Measurements from ENCODE around the gene MRPL57. TPM values are rescaled to one million over a fixed set of nuclear protein-coding genes. Genes with fewer than 3 reads are reported as not detected.
"Not testable (repeated sequence)": the region's sequence is repeated elsewhere in the genome, so short reads cannot be mapped to it uniquely, and the experiment has no call there.

The MRPL57 gene
- total RNA-seq, 6 donors from 2014 or later = 17.8 to 36.3 (median 23.9) TPM

DNA sequence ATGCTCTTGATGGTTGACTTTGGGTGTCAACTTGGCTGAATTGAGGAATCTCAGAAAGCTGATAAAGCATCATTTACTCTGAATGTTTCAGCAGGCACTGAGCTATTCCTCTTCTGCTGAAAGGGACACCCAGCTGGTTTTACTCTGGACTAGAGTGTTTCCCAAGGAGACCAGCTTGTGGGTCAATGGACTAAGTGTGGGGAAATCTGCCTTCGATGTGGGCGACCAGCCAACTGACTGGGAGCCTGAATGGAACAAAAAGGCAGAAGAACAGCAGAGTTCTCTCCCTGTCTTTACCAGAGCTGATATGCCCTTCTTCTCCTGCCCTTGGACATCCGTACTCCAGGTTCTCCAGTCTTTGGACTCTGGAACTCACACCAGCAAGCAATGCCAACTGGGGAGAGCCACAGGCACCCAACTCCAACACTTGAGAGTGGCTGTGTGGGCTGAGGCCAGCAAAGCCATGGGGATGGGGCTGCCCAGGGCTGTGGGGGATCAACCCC lies 32.2 kb downstream of the MRPL57 start:
- no peak overlapping the region for H3K27ac ChIP-seq
- no peak for TF ChIP-seq POLR2A (IDR thresholded peaks at IDR 0.05)
- no peak for TF ChIP-seq POLR2AphosphoS5 (IDR thresholded peaks at IDR 0.05)
- TF ChIP-seq, protein P1, sequence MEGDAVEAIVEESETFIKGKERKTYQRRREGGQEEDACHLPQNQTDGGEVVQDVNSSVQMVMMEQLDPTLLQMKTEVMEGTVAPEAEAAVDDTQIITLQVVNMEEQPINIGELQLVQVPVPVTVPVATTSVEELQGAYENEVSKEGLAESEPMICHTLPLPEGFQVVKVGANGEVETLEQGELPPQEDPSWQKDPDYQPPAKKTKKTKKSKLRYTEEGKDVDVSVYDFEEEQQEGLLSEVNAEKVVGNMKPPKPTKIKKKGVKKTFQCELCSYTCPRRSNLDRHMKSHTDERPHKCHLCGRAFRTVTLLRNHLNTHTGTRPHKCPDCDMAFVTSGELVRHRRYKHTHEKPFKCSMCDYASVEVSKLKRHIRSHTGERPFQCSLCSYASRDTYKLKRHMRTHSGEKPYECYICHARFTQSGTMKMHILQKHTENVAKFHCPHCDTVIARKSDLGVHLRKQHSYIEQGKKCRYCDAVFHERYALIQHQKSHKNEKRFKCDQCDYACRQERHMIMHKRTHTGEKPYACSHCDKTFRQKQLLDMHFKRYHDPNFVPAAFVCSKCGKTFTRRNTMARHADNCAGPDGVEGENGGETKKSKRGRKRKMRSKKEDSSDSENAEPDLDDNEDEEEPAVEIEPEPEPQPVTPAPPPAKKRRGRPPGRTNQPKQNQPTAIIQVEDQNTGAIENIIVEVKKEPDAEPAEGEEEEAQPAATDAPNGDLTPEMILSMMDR (IDR thresholded peaks at IDR 0.05) = no peak
- no peak for TF ChIP-seq EP300 (IDR thresholded peaks at IDR 0.05)
- H3K9me3 ChIP-seq = peaks cover 0 to 8% (median 0%) of the 10 kb centered on the region in 4 donors
- no peaks in the 10 kb centered on the region for H3K27me3 ChIP-seq
- no peaks in the 10 kb centered on the region for H3K36me3 ChIP-seq
- no peak overlapping the region for H3K4me3 ChIP-seq
- DNase-seq (no peak), ATAC-seq (ENCODE audit: low FRiP score in 2 of 2) (no peak)
- H3K4me1 ChIP-seq = no peaks in the 10 kb centered on the region
- WGBS, 2 donors = 82 to 87% methylated on average over 3 of the region's 3 CpGs

DNA sequence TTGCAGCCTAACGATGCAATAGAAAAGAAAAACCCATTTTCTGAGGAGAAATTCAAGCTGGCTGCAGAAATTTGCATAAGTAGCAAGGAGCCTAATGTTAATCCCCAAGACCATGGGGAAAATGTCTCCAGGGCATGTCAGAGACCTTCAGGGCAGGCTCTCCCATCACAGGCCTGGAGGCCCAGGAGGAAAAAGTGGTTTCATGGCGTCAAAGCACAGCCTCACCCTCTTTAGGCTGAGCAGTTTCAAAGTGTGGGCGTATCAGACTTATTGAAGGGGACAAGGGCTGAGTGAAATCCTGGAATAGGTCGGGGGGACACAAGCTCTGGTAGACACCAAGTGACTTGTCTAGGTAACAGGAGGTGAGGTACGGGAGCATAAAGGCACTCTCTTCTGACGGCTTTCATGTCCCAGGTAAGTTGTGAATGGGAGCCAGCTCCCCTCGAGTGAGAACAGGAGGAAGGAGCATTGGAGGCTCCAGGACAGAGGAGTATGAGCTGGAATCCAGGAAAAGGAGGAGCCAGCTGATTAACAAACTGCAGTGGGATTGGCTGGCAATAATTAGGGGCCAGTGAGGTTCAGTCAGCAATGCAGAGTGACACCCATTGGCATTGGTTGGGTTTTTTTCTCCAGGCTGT lies 35.8 kb downstream of the MRPL57 start:
- 84 to 87% methylated on average over 7 of the region's 7 CpGs for WGBS, 2 donors

DNA sequence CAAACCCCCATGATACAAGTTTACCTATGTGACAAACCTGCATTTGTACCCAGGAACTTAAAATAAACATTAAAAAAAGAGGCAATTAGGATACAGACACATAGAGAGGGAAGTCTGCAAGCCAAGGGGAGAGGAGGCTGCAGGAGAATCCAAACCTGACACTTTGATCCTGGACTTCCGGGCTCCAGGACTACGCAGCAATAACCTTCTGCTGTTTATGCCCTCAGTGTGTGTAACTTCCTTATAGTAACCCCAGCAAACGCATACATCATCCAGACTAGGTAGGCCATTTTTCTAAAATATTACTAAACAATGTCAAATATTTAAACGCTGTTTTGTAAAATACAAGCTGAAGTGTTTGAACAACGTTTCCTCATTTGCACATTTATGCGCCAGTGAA lies 39.0 kb downstream of the MRPL57 start:
- H3K27me3 ChIP-seq; H3K27ac ChIP-seq; H3K4me1 ChIP-seq; DNase-seq; ATAC-seq (ENCODE audit: low FRiP score in 2 of 2); H3K4me3 ChIP-seq; H3K36me3 ChIP-seq; H3K9me3 ChIP-seq: not testable (repeated sequence)
- 60 to 75% methylated on average over 6 of the region's 6 CpGs for WGBS, 2 donors

More for the DNA sequence above, 35.8 kb downstream of the MRPL57 start:
- no peak for TF ChIP-seq EP300 (IDR thresholded peaks at IDR 0.05)
- no peak for TF ChIP-seq POLR2AphosphoS5 (IDR thresholded peaks at IDR 0.05)
- TF ChIP-seq, protein P1 (IDR thresholded peaks at IDR 0.05) = no peak
- TF ChIP-seq POLR2A (IDR thresholded peaks at IDR 0.05) = no peak
- Histone ChIP-seq H3K27me3 (no peaks in the 10 kb centered on the region), H3K4me3 (no peak overlapping the region), H3K27ac (no peak overlapping the region), H3K9me3 (peaks cover 0 to 8% (median 0%) of the 10 kb centered on the region in 4 donors), H3K4me1 (no peaks in the 10 kb centered on the region), H3K36me3 (no peaks in the 10 kb centered on the region)
- ATAC-seq (ENCODE audit: low FRiP score in 2 of 2) (no peak), DNase-seq (no peak)

DNA sequence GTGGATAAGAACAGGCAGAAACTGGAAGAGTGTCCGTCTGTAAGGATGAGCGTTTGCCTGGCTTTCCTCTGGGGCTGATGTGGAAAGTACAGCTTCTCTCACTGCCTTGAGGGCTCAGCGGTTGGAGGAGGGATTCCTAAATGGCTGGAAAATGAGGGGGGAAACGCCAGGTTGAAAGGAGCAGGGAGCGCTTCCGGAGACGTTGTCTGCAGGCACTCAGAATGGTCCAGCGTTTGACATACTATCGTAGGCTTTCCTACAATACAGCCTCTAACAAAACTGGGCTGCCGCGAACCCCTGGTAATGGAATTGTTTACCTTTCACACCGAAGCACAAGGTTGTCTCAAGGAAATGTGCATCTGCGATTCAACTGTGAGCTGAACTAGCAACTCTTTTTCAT lies 39.9 kb downstream of the MRPL57 start:
- peaks cover 0 to 10% (median under 1%) of the 10 kb centered on the region in 4 donors for H3K9me3 ChIP-seq
- no peaks in the 10 kb centered on the region for H3K36me3 ChIP-seq
- ATAC-seq (ENCODE audit: low FRiP score in 2 of 2) (no peak), DNase-seq (no peak)
- no peak for TF ChIP-seq EP300 (IDR thresholded peaks at IDR 0.05)
- TF ChIP-seq POLR2AphosphoS5 (IDR thresholded peaks at IDR 0.05) = no peak
- WGBS, 2 donors = 35 to 39% methylated on average over 13 of the region's 13 CpGs
- H3K27ac ChIP-seq = no peak overlapping the region
- H3K4me1 ChIP-seq = no peaks in the 10 kb centered on the region
- no peak overlapping the region for H3K4me3 ChIP-seq
- H3K27me3 ChIP-seq = no peaks in the 10 kb centered on the region

DNA sequence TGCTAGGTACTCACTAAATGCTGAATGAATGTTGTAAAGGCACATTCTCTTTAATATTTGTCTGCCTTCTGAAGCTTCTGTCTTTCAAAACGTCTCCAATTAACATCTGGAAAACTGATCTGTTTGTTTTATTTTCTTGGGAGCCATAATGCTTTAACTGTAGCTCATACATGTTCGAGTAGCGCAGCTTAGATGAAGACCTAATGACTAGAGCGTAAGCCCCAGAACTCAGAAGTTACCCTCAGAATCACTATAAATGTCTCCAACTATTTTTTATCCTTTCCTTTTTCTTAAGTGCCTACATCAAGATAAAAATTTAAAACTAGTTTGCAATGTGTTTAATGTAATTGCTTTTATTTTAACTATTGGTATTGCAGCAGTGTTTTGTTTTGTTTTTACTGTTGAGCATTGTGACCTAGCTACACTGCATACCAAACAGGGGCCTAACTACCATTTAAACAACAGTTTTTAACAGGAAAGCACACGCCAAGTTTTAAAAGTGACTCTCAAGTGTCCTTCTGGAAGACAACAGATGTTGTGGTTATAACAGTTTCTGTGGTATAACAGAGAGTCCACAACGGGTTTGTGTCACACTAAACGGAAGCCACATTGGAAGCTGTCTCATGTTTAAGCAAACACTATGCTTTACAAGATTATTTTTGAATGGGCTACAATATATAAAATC lies 42.0 kb downstream of the MRPL57 start:
- no peak for DNase-seq
- no peaks in the 10 kb centered on the region for H3K36me3 ChIP-seq
- H3K4me1 ChIP-seq = no peaks in the 10 kb centered on the region
- 45 to 57% methylated on average over 7 of the region's 7 CpGs for WGBS, 2 donors
- ATAC-seq (ENCODE audit: low FRiP score in 2 of 2) = no peak
- H3K4me3 ChIP-seq = no peak overlapping the region
- TF ChIP-seq EP300 (IDR thresholded peaks at IDR 0.05) = no peak
- TF ChIP-seq, protein P1 (IDR thresholded peaks at IDR 0.05) = no peak
- no peak for TF ChIP-seq POLR2A (IDR thresholded peaks at IDR 0.05)
- no peak for TF ChIP-seq POLR2AphosphoS5 (IDR thresholded peaks at IDR 0.05)
- no peaks in the 10 kb centered on the region for H3K27me3 ChIP-seq
- peaks cover 0 to 11% (median 4%) of the 10 kb centered on the region in 4 donors for H3K9me3 ChIP-seq
- H3K27ac ChIP-seq = no peak overlapping the region

All from upper lobe of left lung (tissue), 6 donors.